Kidney tubule cell (primary cell): ENCODE measurements around the gene BNIP2.
"Not testable (repeated sequence)": the region's sequence is repeated elsewhere in the genome, so short reads cannot be mapped to it uniquely, and the experiment has no call there.

Source experiments
- DNase-seq: peaks from one replicate; pipeline ENCODE4 v3.0.0-alpha.2; 2018; ENCODE audit warnings: low spot score

Gene BNIP2, protein sequence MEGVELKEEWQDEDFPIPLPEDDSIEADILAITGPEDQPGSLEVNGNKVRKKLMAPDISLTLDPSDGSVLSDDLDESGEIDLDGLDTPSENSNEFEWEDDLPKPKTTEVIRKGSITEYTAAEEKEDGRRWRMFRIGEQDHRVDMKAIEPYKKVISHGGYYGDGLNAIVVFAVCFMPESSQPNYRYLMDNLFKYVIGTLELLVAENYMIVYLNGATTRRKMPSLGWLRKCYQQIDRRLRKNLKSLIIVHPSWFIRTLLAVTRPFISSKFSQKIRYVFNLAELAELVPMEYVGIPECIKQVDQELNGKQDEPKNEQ

DNA sequence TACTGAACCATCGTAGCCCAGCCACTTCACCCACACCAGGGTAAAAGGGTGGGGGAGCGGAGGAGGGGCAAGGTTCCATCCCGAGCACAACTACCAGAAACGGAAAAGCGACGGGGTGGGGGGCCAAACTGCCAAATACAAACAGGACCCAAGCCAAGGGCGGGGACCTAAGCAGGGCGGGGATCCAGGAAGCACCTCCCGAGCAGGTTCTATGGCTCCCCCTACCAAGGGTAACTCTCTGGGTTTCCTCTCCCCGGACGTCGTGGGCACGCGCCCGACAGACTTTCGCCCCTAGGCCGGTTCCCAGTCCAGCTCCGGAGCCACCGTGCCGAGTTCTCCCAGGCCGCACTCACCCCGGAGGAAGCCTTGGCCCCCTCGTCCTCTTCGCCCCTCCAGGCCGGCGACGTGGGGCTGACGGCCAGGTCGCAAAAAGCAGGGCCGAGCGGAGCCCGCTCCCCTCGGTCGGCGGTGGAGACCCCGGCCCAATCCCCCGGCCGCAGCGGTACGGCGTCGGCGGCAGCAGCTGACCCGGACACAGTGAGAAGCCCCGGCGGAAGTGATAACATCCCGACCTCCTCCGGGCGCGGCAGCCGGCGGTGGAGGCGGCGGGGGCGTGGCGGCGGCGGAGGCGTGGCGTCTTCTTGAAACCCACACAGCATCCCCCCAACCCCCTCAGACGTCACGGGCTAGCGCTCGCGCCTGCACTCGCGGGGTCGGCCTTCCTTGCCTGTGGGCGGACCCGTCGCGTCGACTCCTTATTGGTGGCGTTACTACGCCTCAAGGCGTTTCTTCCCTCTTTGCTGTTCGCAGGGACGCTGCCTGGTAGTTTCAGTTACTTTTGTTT, at the start of gene BNIP2:
TSS of gene BNIP2 (minus strand) at position 539 of the 844 bp plus-strand sequence. CDS start 6,863 bp downstream, outside the sequence.
- peak; percentile 97 for DNase-seq

DNA sequence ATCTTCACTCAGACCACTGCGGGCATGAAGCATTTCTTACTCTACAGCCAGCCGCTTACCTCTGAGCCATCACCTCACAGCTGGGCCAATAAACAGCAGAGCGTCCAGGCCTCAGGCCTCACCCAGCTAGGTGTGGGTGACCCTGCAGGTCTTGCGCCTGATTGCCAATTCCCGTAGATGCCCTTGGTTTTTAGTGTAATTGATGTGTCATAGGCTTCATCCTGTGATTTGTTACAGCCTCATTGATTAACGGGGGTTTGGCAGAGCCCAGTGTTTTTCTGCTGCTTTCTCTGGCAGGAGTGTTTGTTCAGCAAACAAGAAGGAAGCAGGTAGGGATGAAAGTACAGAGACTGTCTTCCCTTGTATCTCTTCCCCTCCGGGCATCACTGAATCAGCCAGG, 49.6 kb upstream of the BNIP2 start:
- no peak for DNase-seq

DNA sequence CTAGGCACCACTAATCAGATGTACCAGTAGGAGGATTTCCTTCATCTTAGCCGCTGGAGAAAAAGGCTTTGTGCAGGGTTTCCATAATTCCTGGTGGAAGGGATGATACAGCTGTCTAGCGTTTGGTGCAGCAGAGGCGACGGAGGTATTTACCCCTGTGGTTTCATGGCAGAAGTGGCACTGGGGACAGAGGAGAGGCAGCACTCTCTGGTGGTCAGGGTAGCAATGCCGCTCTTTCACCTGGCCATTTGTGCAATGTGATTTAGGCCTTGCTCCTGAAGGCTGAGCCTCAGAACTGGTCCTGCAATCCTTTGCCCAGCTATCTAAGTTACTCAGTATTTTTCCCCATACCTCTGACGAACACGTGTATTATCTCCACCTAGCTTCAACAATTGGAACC, 47.1 kb upstream of the BNIP2 start:
- DNase-seq: no peak

DNA sequence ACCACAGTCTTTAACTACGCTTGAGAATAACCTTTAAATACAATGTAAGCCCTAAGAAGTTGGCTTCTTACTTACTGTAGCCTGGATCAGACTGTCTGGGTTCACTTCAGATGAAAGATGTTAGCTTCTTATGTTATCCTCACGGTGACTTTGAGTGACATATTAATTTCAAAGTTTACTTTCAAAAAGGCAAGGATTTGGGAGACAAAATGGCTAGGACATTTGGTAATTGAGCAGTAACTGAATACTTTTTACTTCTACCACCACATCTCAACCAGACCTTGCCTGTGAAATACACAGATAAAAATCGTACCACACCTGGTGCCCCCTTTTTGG, 36.0 kb upstream of the BNIP2 start:
- no peak for DNase-seq

DNA sequence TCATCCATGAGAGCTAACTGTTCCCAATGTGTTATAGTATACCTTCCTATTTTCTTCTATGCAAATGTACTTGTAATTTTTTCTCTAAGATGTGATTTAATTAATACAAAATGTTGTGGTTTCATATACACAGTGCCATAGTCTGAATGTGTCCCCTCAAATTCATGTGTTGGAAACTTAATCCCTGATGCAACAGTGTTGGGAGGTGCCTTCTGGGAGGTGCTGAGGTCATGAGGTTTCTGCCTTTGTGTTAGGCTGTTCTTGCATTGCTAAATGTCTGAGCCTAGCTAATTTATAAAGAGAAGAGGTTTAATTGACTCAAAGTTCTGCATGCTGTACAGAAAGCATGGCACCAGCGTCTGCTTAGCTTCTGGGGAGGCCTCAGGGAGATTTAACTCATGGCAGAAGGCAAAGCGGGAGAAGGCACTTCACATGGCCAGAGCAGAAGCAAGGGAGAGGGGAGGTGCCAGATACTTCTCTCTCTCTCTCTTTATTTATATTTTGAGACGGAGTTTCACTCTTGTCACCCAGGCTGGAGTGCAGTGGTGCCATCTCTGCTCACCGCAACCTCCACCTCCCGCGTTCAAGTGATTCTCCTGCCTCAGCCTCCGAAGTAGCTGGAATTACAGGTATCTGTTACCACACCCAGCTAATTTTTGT, 34.7 kb upstream of the BNIP2 start:
- no peak for DNase-seq

DNA sequence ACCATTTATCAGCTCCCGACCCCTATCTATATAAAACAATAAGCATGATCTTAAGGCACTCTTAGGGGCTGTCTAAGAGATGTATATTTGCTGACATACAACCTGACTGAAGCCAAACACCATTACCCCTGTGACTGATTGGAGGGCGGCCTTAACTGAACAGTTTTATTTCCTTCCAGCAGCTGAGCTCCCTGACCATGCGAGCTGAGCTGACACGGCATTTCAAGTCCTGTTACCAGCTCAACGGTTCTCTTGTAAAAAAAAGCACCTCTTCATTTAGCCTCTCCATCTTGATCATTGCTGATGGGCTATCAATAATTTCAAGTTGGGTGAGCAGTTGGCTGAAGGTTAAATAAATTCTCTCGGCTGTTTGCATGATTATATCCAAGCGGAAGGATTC, 33.4 kb upstream of the BNIP2 start:
- DNase-seq: no peak

DNA sequence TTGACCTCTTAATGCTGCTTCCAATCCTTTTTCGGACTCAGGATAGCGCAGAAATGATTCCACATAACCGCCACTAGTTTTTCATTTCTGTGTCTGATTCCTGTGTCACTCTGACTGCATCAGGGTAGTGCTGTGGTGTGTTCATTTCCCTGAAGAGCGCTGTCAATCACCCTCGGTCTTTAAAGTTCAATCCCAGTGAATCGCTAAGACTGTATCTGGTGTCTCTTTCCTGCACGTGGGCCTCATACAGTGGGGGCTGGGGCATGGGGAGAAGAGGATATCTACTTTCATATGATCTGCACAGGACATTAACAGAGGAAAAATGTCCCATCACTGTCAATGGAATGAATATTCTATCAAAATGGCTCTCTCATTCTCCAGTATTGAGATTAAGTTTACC, 32.9 kb upstream of the BNIP2 start:
- no peak for DNase-seq

DNA sequence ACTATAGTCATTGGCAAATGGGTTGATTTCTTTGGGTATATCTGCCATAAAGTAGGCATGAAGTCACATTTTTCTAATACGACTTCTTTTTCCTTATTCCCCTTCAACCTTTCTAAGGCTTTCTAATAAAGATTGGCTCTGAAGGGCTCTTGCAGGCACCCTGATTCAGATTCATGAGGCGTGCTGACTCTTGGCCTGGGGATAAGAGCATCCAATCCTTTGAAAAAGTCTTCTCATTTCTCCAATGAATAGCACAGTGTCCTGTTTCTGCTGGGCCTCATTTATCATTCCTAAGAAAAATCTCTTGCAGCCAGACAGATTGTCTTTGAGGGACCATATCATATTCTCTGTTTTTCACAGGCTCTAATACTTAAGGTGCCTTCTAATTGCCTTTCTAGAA, 32.3 kb upstream of the BNIP2 start:
- DNase-seq: no peak

DNA sequence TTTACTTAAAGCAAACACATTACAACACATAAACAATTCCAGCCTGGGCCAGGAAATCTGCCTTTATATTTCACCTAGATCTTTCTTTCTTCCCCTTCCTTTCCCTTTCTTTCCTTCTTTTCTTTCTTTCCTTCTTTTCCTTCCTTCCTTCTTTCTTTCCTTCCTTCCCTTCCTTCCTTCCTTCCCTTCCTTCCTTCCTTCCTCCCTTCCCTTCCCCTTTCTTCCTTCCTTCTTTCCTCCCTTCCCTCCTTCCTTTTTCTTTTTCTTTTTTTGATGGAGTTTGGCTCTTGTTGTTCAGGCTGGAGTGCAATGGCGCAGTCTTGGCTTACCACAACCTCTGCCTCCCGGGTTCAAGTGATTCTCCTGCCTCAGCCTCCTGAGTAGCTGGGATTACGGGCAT, 24.1 kb upstream of the BNIP2 start:
- no peak for DNase-seq

DNA sequence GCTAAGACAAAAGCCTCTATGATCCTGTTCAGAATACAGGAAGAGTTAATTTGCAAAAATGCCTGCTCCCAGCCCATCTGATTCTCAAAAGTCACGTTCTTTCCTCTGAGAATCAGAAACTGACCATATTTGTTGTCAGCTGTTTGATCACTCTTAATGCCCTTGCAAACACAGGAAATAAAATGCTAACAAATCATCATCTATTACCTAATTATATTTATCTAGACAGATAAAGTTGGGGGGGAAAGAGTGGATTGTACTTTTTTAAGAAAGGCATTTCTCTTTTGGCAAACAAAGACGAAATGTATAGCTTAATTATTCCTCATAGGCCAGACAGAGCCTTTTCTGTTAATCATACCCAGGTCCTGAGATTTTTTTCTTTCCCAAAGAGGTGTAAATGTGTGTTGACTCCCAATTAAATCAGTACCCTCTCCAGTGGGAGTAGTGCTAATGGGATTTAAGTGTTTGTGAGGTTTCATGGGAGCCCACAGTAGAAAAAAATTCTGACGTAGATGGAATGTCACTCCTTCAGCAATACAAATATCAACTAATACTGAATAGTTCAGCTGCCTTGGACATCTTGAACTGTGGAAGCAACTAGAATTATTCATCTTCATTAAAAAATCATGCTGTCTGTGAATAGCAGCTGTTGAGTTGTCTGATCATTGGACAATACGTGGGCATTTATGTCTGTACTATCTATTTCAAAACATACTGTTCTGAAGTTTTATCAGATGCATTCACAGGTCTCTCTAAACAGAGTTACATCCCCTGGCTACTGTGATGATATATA, 22.5 kb upstream of the BNIP2 start:
- DNase-seq: no peak

DNA sequence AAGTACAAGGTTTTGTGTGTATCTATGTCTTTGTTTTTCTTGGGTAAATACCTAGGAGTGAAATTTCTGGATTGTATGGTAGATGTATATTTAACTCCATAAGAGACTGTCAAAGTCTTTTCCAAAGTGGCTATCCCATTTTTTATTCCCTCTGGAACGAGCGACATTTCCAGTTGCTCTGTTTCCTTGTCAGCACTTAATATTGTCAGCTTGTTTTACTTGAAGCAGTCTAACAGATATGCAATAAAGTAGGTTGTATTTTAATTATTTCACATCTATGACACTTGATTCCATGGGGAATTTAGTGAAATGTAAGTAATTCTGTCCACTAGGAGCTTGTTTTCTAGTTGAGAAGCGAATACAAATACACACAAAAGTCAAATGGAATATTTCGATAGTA, 18.5 kb upstream of the BNIP2 start:
- DNase-seq: no peak

DNA sequence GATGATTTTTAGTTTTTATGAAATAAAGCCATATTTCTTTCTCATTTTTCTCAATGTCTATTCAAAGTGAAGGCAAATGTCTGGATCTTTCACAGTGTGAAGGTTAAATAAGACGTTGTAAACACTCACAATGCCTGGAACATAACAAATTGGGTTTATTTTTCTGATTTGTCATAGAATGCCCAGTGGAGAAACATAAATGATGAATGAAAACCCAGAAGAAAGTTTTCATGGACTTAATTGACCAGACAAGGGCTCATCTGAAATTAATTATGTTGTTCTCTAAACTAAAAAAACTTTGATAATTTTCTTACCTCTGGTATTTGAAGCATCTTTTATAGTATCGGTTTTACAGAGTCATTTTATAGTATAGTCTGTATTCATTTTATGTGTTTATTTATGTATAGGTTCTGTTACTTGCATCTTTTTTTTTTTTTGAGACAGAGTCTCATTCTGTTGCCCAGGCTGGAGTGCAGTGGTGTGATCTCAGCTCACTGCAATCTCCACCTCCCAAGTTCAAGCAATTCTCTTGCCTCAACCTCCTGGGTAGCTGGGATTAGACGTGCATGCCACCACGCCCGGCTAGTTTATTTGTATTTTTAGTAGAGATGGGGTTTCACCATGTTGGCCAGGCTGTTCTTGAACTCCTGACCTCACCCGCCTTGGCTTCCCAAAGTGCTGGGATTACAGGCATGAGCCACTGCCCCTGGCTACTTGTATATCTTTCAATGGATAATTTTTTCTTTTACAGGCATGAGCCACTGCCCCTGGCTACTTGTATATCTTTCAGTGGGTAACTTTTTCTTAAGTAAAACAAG, 15.1 kb upstream of the BNIP2 start:
- DNase-seq: no peak

DNA sequence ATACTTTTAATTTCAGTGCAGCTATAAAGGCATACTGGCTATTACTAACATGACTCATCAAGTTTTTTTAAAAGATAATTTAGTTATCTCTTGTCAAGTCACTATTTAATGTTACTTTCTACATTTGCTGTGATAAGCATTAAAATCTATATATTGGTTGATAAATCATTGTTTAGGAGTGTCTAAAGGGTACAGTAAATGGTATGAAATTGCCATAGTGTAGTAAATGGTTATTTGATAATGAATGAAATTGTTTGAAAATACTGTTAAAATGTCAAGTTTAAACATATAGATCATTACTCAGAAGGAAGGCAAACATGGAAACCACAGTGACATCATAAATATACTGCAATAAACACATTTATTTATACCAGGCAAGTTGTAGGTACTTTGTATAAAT, 13.2 kb upstream of the BNIP2 start:
- DNase-seq: no peak

DNA sequence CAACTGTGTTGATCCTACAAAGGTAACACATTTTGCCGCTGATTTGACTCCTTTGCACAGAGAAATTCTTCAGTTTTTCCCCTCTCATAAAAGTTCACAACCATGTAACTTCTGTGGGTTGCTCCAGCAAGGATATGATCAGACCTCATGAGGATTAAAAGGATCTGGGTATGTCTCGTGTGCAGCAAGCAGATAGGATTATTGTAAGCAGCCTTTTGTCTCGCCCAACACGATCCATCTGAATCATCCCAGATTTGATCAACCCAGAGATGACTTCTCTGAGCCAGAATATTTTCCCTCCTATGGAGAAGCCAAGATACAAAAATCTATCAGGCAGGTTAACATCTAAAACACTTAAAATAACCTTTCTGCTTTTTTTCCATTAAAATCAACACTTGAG, 12.8 kb upstream of the BNIP2 start:
- no peak for DNase-seq

DNA sequence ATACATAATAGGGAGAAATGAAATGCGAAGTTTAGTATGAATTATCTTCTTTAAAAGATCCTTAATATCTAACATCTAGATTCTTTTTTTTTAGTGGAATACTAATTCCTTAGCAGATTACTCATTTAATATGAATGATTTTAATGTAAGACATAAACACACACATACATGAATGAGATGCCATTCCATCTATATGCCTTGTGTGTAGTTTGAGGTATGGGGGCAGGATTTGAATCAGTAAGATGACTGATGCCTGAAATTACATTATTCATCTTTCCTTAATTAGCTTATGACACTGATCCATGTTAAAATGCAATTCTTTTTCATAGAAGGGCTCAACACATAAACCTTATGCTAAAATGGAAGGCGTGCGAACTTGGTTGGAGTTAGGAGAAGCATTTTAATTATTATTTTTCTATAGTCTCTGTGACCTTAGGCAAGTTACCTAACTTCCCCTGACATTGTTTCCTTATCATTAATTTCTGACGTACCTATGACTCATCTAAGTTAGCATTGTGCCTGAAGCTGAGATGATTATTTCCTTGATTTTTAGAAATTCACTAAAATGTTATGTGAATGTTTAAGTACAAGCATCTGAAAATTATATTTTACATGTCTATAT, 10.8 kb upstream of the BNIP2 start:
- peak; percentile 36 for DNase-seq

DNA sequence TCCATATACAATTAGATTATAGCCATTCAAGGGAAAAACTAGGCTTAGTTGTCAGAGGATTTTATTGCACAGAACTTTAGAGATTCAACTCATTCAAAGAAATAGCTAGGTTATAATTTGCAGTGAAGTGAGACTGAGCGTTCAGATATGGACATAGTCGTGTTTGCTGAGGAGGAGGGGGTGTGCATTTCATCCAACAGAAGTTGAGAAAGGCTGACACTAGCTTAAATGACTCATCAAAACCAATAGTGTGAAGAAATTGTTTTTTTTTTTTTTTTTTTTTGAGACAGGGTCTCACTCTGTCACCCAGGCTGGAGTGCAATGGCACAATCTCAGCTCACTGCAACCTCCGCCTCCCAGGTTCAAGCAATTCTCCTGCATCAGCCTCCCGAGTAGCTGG, 8.9 kb upstream of the BNIP2 start:
- not testable (repeated sequence) for DNase-seq

DNA sequence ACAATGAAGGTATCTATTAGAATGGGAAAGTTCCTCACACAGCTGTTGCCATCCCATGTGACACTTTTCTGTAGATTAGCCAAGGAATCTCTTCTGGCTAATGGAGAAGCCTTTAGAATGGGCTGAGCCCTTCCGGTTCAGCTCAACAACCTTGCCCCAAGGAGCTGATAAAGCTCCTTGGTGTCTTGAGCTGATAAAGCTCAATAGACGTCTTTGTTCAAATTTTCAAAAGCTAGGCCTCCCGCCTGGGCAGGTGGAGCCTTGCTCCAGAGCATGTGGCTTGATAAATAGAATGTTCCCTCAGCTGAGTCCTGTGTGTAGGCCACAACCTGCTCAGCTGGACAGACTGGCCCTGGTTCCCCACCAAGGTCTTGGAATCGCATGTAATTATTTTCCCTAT, 7.2 kb upstream of the BNIP2 start:
- DNase-seq: no peak

DNA sequence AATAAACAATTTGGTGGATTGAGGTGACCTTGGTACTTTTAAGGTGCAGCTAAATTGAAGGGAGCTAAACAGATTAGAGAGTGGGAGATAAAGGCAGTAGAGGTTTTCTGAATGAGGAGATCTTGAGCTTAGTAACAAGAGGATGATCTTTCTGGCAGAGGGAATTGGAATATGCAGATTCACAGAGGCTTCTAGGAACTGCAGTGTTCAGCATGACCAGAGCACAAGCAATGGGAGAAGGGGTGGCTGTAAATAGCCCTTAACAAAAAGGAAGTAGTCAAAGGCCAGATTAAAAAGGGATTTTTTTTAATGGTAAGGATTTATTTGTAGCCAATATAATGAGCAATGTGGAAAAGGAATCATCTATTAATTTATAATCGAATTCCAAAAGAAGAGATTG, 5.7 kb upstream of the BNIP2 start:
- DNase-seq: no peak

DNA sequence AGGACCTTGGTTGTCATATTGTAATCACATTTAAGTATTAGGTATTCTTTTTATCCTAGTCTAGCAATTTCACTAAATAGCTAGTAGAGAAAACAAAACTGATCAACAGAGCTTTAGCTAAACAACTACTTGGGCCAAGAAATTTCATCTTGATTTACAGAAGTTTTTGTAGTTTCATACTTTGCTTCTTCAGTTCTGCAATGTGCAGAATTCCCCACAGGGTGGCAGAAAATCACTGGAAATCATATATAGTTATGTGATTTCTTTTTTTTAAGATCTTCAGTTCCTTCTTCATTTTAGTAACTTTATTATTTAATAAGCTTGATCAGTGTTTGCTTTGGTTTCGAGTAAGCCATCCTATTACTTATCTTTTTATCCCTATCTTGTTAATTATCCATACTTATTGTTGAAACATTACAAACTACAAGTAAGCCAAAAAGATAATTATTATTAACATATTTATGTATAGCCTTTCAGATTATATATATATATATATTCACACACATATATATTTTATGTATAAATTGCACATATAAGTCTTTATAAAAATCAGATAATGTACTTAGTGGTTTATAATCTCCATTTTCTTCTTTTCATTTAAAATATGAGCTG, 2.2 kb upstream of the BNIP2 start:
- DNase-seq: peak; percentile 49

DNA sequence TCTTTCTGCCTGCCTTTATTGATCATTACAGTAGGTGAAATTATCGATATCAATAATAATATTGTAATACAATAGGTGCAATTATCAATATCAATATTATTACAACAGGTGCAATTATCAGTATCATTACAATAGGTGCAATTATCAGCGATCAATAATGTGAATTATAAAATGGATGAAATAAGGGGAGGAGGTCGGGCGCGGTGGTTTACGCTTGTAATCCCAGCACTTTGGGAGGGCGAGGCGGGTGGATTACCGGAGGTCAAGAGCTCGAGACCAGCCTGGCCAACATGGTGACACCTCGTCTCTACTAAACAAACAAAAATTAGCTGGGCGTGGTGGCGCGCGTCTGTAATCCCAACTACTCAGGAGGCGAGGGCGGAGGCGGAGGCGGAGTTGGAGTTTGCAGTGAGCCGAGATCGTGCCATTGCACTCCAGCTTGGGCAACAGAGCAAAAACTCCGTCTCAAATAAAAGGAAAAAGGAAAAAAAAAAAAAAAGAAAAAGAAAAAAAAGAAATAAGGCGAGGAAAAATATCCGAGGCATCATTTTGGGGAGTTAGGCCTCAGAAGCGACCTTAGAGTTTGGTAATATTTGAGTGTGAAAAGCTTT, 611 bp upstream of the BNIP2 start:
- DNase-seq: peak; percentile 82
